Endothelial cell of coronary artery (primary cell): Measurements from ENCODE around the gene STK31. TPM values are rescaled to one million over a fixed set of nuclear protein-coding genes. Genes with fewer than 3 reads are reported as not detected.

Experiments
- total RNA-seq: library from RNA; depleted of rRNA; stranded (reverse); fragments of >200 nt; gene quantifications from 2 replicates; pipeline ENCODE4 v1.2.3, GENCODE V29; 2014

The STK31 gene, protein sequence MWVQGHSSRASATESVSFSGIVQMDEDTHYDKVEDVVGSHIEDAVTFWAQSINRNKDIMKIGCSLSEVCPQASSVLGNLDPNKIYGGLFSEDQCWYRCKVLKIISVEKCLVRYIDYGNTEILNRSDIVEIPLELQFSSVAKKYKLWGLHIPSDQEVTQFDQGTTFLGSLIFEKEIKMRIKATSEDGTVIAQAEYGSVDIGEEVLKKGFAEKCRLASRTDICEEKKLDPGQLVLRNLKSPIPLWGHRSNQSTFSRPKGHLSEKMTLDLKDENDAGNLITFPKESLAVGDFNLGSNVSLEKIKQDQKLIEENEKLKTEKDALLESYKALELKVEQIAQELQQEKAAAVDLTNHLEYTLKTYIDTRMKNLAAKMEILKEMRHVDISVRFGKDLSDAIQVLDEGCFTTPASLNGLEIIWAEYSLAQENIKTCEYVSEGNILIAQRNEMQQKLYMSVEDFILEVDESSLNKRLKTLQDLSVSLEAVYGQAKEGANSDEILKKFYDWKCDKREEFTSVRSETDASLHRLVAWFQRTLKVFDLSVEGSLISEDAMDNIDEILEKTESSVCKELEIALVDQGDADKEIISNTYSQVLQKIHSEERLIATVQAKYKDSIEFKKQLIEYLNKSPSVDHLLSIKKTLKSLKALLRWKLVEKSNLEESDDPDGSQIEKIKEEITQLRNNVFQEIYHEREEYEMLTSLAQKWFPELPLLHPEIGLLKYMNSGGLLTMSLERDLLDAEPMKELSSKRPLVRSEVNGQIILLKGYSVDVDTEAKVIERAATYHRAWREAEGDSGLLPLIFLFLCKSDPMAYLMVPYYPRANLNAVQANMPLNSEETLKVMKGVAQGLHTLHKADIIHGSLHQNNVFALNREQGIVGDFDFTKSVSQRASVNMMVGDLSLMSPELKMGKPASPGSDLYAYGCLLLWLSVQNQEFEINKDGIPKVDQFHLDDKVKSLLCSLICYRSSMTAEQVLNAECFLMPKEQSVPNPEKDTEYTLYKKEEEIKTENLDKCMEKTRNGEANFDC
- 0.09 and 0.19 TPM in 2 replicates for total RNA-seq

DNA sequence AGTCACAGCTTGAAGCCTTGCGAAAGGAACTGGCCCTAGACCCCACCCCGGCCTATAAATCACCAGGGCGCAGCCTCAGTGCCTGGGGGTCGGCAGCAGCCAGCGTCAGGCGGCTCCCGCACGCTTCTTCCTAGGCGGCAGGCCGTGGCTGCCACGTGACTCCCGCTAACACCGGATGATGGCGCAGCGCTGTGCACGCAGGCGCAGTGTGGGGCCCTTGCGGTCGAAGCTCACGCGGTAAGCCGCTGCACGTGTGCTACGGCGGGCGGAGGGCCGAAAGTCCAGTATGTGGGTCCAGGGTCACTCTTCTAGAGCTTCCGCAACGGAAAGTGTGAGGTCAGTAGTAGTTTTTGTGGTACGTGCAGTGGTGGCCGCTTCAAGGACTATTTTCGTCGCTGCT is at the start of gene STK31:
Gene STK31 (plus strand): TSS at position 220 of the 400 bp plus-strand sequence. CDS start 67 bp downstream, at position 287.

DNA sequence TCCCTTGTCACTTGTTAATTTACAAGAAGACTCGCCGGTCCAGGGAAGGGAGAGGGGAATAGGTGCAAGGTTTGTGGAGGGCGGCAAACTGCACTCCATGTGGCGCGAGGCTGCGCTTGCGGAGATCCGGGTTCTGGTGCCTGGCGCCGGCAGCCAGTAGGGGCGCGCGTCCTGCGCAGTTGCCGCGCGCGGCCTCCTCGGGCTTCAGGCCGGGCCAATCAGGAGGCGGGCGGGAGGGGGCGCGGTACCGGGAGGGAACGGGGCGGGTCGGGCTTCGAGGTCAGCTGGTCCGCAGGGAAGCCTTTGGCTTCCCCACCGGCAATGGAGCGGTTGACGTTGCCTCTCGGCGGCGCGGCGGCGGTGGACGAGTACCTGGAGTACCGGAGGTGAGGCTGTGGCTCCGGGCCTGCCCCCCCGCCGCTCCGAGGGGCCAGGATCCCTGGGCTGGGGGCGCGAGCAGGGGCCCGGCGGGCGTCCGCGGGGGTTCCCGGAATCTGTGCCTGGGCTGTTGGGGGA is 30.1 kb upstream of the STK31 start, which contains the start of gene FAM221A:
Gene FAM221A (plus strand): TSS at position 302 of the 516 bp plus-strand sequence. CDS start 20 bp downstream, at position 322.

Other genes starting within 250 kb of the STK31 start
- gene IGF2BP3, start 239.7 kb upstream of the STK31 start, total RNA-seq: 58.2 and 110 TPM in 2 replicates
- gene TRA2A, start 178.2 kb upstream of the STK31 start, total RNA-seq: 36.0 and 44.9 TPM in 2 replicates
- 10.3 and 10.9 TPM in 2 replicates for gene CCDC126, start 112.8 kb upstream of the STK31 start, total RNA-seq
- gene FAM221A, start 30.0 kb upstream of the STK31 start, total RNA-seq: 3.4 and 5.0 TPM in 2 replicates